COR-L47 (cell line): Measurements from ENCODE around the gene SYT1.
"Not testable (repeated sequence)": the region's sequence is repeated elsewhere in the genome, so short reads cannot be mapped to it uniquely, and the experiment has no call there.

ENCODE experiments used
- DNase-seq: peaks from one replicate; lab custom pipeline; 2025; lab: John Stamatoyannopoulos, UW

SYT1 gene

GRCh38 chr12:78966926-78967325 is 102.4 kb downstream of the SYT1 start:
- DNase-seq = no peak

- DNase-seq = no peak
These were observed 103.7 kb downstream of the SYT1 start for GRCh38 chr12:78968226-78968625.

- no peak for DNase-seq
These were observed 105.5 kb downstream of the SYT1 start for GRCh38 chr12:78970041-78970440.

- DNase-seq = no peak
These were observed 112.8 kb downstream of the SYT1 start for GRCh38 chr12:78977304-78977867.

GRCh38 chr12:78994168-78994791 is 129.7 kb downstream of the SYT1 start:
- DNase-seq = no peak

GRCh38 chr12:79000501-79000900 is 135.9 kb downstream of the SYT1 start:
- DNase-seq = no peak

GRCh38 chr12:79001404-79001803 is 136.8 kb downstream of the SYT1 start:
- DNase-seq = peak; percentile 19

- no peak for DNase-seq
These were observed 141.7 kb downstream of the SYT1 start for GRCh38 chr12:79006306-79006705.

- DNase-seq = no peak
These were observed 144.0 kb downstream of the SYT1 start for GRCh38 chr12:79008591-79008990.

GRCh38 chr12:79012636-79013035 is 148.1 kb downstream of the SYT1 start:
- no peak for DNase-seq

GRCh38 chr12:79016181-79016580 is 151.6 kb downstream of the SYT1 start:
- DNase-seq = peak; percentile 90

- no peak for DNase-seq
These were observed 155.1 kb downstream of the SYT1 start for GRCh38 chr12:79019672-79020071.

GRCh38 chr12:79020106-79020505 is 155.5 kb downstream of the SYT1 start:
- DNase-seq = no peak

- no peak for DNase-seq
These were observed 156.4 kb downstream of the SYT1 start for GRCh38 chr12:79021021-79021420.

GRCh38 chr12:79023261-79023660 is 158.7 kb downstream of the SYT1 start:
- no peak for DNase-seq

- no peak for DNase-seq
These were observed 159.2 kb downstream of the SYT1 start for GRCh38 chr12:79023784-79024183.

- DNase-seq = no peak
These were observed 169.2 kb downstream of the SYT1 start for GRCh38 chr12:79033788-79034187.

- not testable (repeated sequence) for DNase-seq
These were observed 180.2 kb downstream of the SYT1 start for GRCh38 chr12:79044748-79045147.

- not testable (repeated sequence) for DNase-seq
These were observed 180.7 kb downstream of the SYT1 start for GRCh38 chr12:79045149-79045703.

GRCh38 chr12:79046021-79046420 is 181.4 kb downstream of the SYT1 start:
- DNase-seq = no peak

- no peak for DNase-seq
These were observed 184.4 kb downstream of the SYT1 start for GRCh38 chr12:79048962-79049361.

GRCh38 chr12:79053394-79053793 is 188.8 kb downstream of the SYT1 start:
- no peak for DNase-seq

- DNase-seq = no peak
These were observed 191.5 kb downstream of the SYT1 start for GRCh38 chr12:79055926-79056674.
